K562 (cell line): Measurements from ENCODE around the gene MACROD2.

Experiments used
- ELF1 ChIP-seq: fragments of 200-800 bp; sonication (Bioruptor generic); IDR thresholded peaks from 2 replicates; pipeline ENCODE4 v1.6.1; 2016; ENCODE audit warnings: missing genetic modification characterization, missing compliant biosample characterization
- EP300 ChIP-seq: IDR thresholded peaks from 2 replicates; pipeline ENCODE4 v1.6.1; 2012; ENCODE audit warnings: low read length, improper control_type of control experiment
- FOXJ3 ChIP-seq: sonication (generic); formaldehyde crosslinking; IDR thresholded peaks from 2 replicates; pipeline ENCODE4 v1.4.0; 2020; ENCODE audit warnings: mild to moderate bottlenecking, missing genetic modification reagents
- GABPA ChIP-seq: fragments of 200-800 bp; sonication (Bioruptor generic); conservative IDR thresholded peaks from 2 replicates; pipeline ENCODE4 v1.6.1; 2016; ENCODE audit warnings: low read depth, missing genetic modification characterization, missing compliant biosample characterization
- MAZ ChIP-seq, 2 experiments: fragments of 450-650 bp in 1 of 2; sonication (generic) in 1 of 2; formaldehyde crosslinking; IDR thresholded peaks in 1 of 2; conservative IDR thresholded peaks in 1 of 2; 2 replicates each; pipeline versions ENCODE4 v1.4.0 to v1.5.0; 2020; ENCODE audit warnings: mild to moderate bottlenecking in 1 of 2, missing genetic modification reagents in 1 of 2
- POLR2A ChIP-seq: fragments of 450-650 bp; conservative IDR thresholded peaks from 2 replicates; pipeline ENCODE4 v1.6.1; 2016
- RNF2 ChIP-seq: sonication (generic); IDR thresholded peaks from 2 replicates; pipeline ENCODE4 v1.6.1; 2016
- U2AF1 ChIP-seq: fragments of 200-400 bp; formaldehyde crosslinking; optimal IDR thresholded peaks from 2 replicates; pipeline ENCODE3; 2017; ENCODE audit warnings: mild to moderate bottlenecking, low read depth, low read length, moderate library complexity
- ZKSCAN1 ChIP-seq: fragments of 150-350 bp; IDR thresholded peaks from 2 replicates; pipeline ENCODE4 v1.6.1; 2016; ENCODE audit warnings: low read depth, low read length
- ZNF24 ChIP-seq: fragments of 450-650 bp; IDR thresholded peaks from 2 replicates; pipeline ENCODE4 v1.6.1; 2016
- TF ChIP-seq, protein P1 (sequence below), 3 experiments: IDR thresholded peaks in 2 of 3; conservative IDR thresholded peaks in 1 of 3; 2 replicates each; pipeline ENCODE4 v1.5.1; 2011 to 2012; ENCODE audit warnings: low read length in 3 of 3, mild to moderate bottlenecking in 3 of 3, control low read depth in 2 of 3, improper control_type of control experiment in 1 of 3, inconsistent platforms in 1 of 3, low read depth in 1 of 3, mixed read lengths in 1 of 3, moderate library complexity in 1 of 3; ENCODE audit not compliant: insufficient read depth in 2 of 3
- TF ChIP-seq, protein P2 (sequence below): sonication (generic); formaldehyde crosslinking; IDR thresholded peaks from 2 replicates; pipeline ENCODE4 v1.8.1; 2023; ENCODE audit warnings: mild to moderate bottlenecking, missing genetic modification reagents
- TF ChIP-seq, protein P3 (sequence below), 2 experiments: IDR thresholded peaks; 2 replicates each; pipeline ENCODE4 v1.6.1; 2011; ENCODE audit warnings: borderline replicate concordance in 1 of 2, control low read depth in 1 of 2, low read depth in 1 of 2, low read length in 1 of 2, mild to moderate bottlenecking in 1 of 2, mixed read lengths in 1 of 2, moderate library complexity in 1 of 2; ENCODE audit not compliant: insufficient read depth in 1 of 2, insufficient read length in 1 of 2, poor library complexity in 1 of 2, severe bottlenecking in 1 of 2; ENCODE audit errors: extremely low read depth in 1 of 2

DNA sequence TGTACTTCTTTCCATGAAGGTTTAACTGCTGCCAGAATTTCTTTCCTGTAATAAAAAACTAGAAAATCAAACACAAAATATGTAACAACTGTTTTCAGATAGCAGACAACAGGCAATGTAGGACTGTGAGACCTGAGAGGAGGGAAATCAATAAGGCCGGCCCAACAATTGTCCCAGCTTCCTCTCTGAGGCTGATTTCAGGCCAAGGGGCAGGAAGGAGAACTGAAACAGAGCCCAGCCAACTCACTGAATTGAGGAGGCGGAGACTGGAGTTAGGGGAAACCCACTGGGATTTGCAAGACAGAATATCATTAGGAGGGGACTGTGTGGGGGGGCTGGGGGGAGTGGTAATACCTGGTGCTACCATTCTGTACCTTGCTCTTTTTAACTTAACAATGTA, 299.9 kb downstream of the MACROD2 start:
- TF ChIP-seq ELF1 (tag), result no peak
- TF ChIP-seq, protein P1, sequence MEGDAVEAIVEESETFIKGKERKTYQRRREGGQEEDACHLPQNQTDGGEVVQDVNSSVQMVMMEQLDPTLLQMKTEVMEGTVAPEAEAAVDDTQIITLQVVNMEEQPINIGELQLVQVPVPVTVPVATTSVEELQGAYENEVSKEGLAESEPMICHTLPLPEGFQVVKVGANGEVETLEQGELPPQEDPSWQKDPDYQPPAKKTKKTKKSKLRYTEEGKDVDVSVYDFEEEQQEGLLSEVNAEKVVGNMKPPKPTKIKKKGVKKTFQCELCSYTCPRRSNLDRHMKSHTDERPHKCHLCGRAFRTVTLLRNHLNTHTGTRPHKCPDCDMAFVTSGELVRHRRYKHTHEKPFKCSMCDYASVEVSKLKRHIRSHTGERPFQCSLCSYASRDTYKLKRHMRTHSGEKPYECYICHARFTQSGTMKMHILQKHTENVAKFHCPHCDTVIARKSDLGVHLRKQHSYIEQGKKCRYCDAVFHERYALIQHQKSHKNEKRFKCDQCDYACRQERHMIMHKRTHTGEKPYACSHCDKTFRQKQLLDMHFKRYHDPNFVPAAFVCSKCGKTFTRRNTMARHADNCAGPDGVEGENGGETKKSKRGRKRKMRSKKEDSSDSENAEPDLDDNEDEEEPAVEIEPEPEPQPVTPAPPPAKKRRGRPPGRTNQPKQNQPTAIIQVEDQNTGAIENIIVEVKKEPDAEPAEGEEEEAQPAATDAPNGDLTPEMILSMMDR (IDR thresholded peaks at IDR 0.05 in 2 of 3, conservative IDR thresholded peaks at IDR 0.05 in 1 of 3; ENCODE audit: insufficient read depth in 2 of 3, low read depth in 1 of 3, low read length in 3 of 3), result no peak
- no peak for TF ChIP-seq FOXJ3 (CRISPR knock-in tag)
- no peak for TF ChIP-seq MAZ (CRISPR knock-in tag; conservative IDR thresholded peaks at IDR 0.05 in 1 of 2, IDR thresholded peaks at IDR 0.05 in 1 of 2)
- no peak for TF ChIP-seq ZNF24
- no peak for TF ChIP-seq GABPA
- TF ChIP-seq POLR2A, result no peak
- TF ChIP-seq ZKSCAN1, result no peak
- no peak for TF ChIP-seq RNF2
- TF ChIP-seq, protein P2, sequence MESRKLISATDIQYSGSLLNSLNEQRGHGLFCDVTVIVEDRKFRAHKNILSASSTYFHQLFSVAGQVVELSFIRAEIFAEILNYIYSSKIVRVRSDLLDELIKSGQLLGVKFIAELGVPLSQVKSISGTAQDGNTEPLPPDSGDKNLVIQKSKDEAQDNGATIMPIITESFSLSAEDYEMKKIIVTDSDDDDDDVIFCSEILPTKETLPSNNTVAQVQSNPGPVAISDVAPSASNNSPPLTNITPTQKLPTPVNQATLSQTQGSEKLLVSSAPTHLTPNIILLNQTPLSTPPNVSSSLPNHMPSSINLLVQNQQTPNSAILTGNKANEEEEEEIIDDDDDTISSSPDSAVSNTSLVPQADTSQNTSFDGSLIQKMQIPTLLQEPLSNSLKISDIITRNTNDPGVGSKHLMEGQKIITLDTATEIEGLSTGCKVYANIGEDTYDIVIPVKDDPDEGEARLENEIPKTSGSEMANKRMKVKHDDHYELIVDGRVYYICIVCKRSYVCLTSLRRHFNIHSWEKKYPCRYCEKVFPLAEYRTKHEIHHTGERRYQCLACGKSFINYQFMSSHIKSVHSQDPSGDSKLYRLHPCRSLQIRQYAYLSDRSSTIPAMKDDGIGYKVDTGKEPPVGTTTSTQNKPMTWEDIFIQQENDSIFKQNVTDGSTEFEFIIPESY (CRISPR knock-in tag), result no peak
- TF ChIP-seq, protein P3, sequence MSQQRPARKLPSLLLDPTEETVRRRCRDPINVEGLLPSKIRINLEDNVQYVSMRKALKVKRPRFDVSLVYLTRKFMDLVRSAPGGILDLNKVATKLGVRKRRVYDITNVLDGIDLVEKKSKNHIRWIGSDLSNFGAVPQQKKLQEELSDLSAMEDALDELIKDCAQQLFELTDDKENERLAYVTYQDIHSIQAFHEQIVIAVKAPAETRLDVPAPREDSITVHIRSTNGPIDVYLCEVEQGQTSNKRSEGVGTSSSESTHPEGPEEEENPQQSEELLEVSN (IDR thresholded peaks at IDR 0.05; ENCODE audit: borderline replicate concordance in 1 of 2, extremely low read depth in 1 of 2, insufficient read depth in 1 of 2, insufficient read length in 1 of 2, low read depth in 1 of 2, low read length in 1 of 2, poor library complexity in 1 of 2, severe bottlenecking in 1 of 2), result no peak
- TF ChIP-seq U2AF1, result no peak
- TF ChIP-seq EP300, result no peak
